Neural cell (in vitro differentiated cells): ENCODE measurements around the gene RBSN. TPM values are rescaled to one million over a fixed set of nuclear protein-coding genes. Genes with fewer than 3 reads are reported as not detected.
A peak's percentile ranks its signal among the peaks of the same experiment; 100 is the strongest.

Experiments used
- H2AFZ ChIP-seq: fragments of 200-600, 300-800 bp; sonication (generic), shearing (Covaris generic); 2 replicates; pipeline ENCODE4 v1.6.0; 2014; ENCODE audit warnings: low read depth, mild to moderate bottlenecking, antibody characterized with exemption, low read length, moderate library complexity
- H3F3A ChIP-seq: fragments of 200-600 bp; shearing (Covaris generic); 2 replicates; pipeline ENCODE4 v1.6.1; 2016; ENCODE audit warnings: mild to moderate bottlenecking, moderate library complexity, mixed read lengths, antibody characterized with exemption, low read length; ENCODE audit not compliant: insufficient read depth, poor library complexity, severe bottlenecking
- H3K27ac ChIP-seq: fragments of 200-600, 300-800 bp; sonication (generic), shearing (Covaris generic); 2 replicates; pipeline ENCODE4 v1.5.1; 2014; ENCODE audit warnings: mild to moderate bottlenecking, low read length, moderate library complexity
- H3K27me3 ChIP-seq: fragments of 300-800, 200-600 bp; sonication (generic), shearing (Covaris generic); 2 replicates; pipeline ENCODE4 v1.6.0; 2014; ENCODE audit warnings: mild to moderate bottlenecking, low read depth, low read length, moderate library complexity; ENCODE audit not compliant: insufficient read depth
- H3K36me3 ChIP-seq: fragments of 300-800, 200-600 bp; sonication (generic), shearing (Covaris generic); 2 replicates; pipeline ENCODE4 v1.5.1; 2014; ENCODE audit warnings: mild to moderate bottlenecking, antibody characterized with exemption, low read length, moderate library complexity; ENCODE audit not compliant: insufficient read depth
- H3K4me2 ChIP-seq: fragments of 300-800, 200-600 bp; sonication (generic), shearing (Covaris generic); 2 replicates; pipeline ENCODE4 v1.6.0; 2014; ENCODE audit warnings: mild to moderate bottlenecking, low read length
- H3K4me3 ChIP-seq: fragments of 300-800, 200-600 bp; sonication (generic), shearing (Covaris generic); 2 replicates; pipeline ENCODE4 v1.5.1; 2014; ENCODE audit warnings: mild to moderate bottlenecking, low read length, moderate library complexity
- H3K79me2 ChIP-seq: fragments of 200-600 bp; shearing (Covaris generic); replicated peaks from 2 replicates; pipeline ENCODE4 v1.6.0; 2014; ENCODE audit warnings: mild to moderate bottlenecking, low read length, moderate library complexity; ENCODE audit not compliant: insufficient read depth
- H3K9ac ChIP-seq: fragments of 300-800, 200-600 bp; sonication (generic), shearing (Covaris generic); 2 replicates; pipeline ENCODE4 v1.6.1; 2016; ENCODE audit warnings: mild to moderate bottlenecking, low read length, mixed read lengths
- H3K9me2 ChIP-seq: fragments of 200-600 bp; shearing (Covaris generic); 2 replicates; pipeline ENCODE4 v1.6.1; 2016; ENCODE audit warnings: mild to moderate bottlenecking, low read length, mixed read lengths; ENCODE audit not compliant: insufficient read depth
- H3K9me3 ChIP-seq: fragments of 200-600, 300-800 bp; sonication (generic), shearing (Covaris generic); 2 replicates; pipeline ENCODE4 v1.6.1; 2016; ENCODE audit warnings: mild to moderate bottlenecking, mixed run types, low read length, moderate library complexity, mixed read lengths
- H4K20me1 ChIP-seq: fragments of 200-600 bp; shearing (Covaris generic); 2 replicates; pipeline ENCODE4 v1.6.1; 2016; ENCODE audit warnings: mild to moderate bottlenecking, mixed run types; ENCODE audit not compliant: insufficient read depth
- EP300 ChIP-seq: fragments of 450-650 bp; conservative IDR thresholded peaks from 2 replicates; pipeline ENCODE4 v1.6.1; 2014; ENCODE audit warnings: antibody characterized with exemption, mild to moderate bottlenecking, moderate library complexity; ENCODE audit not compliant: poor library complexity, severe bottlenecking
- EZH2 ChIP-seq: fragments of 200-600, 300-800 bp; shearing (Covaris generic), sonication (generic); IDR thresholded peaks from 2 replicates; pipeline ENCODE4 v1.6.1; 2014; ENCODE audit warnings: antibody characterized with exemption, low read length, borderline replicate concordance, mild to moderate bottlenecking; ENCODE audit not compliant: insufficient read depth, poor library complexity, severe bottlenecking
- MXI1 ChIP-seq: fragments of 450-650 bp; conservative IDR thresholded peaks from 2 replicates; pipeline ENCODE4 v1.6.1; 2014; ENCODE audit warnings: antibody characterized with exemption, mild to moderate bottlenecking; ENCODE audit not compliant: poor library complexity, severe bottlenecking
- POLR2AphosphoS5 ChIP-seq: IDR thresholded peaks from 2 replicates; pipeline ENCODE4 v1.6.1; 2012
- RAD21 ChIP-seq: fragments of 450-650 bp; conservative IDR thresholded peaks from 2 replicates; pipeline ENCODE4 v1.6.1; 2014; ENCODE audit warnings: antibody characterized with exemption, mild to moderate bottlenecking, moderate library complexity
- SMC3 ChIP-seq: fragments of 450-650 bp; conservative IDR thresholded peaks from 2 replicates; pipeline ENCODE4 v1.6.1; 2014; ENCODE audit warnings: antibody characterized with exemption, mild to moderate bottlenecking, moderate library complexity; ENCODE audit not compliant: poor library complexity
- TAF1 ChIP-seq: IDR thresholded peaks from 2 replicates; pipeline ENCODE4 v1.6.1; 2012; ENCODE audit warnings: low read depth
- polyA plus RNA-seq: library from polyadenylated mRNA; depleted of rRNA; stranded (reverse); fragments of >200 nt; gene quantifications from 2 replicates; pipeline ENCODE4 v1.2.3, GENCODE V29; 2014
- TF ChIP-seq, protein P1 (sequence below): IDR thresholded peaks from 2 replicates; pipeline ENCODE4 v1.6.1; 2012; ENCODE audit warnings: borderline replicate concordance
- TF ChIP-seq, protein P2 (sequence below): fragments of 450-650 bp; IDR thresholded peaks from 2 replicates; pipeline ENCODE4 v1.5.1; 2014; ENCODE audit warnings: antibody characterized with exemption, mild to moderate bottlenecking, moderate library complexity; ENCODE audit not compliant: poor library complexity, severe bottlenecking

Gene RBSN
- polyA plus RNA-seq, 1 donor from 2014 or later = 27.6 TPM

GRCh38 chr3:15063656-15064286 is 35.2 kb downstream of the RBSN start (continued):
- no peak for TF ChIP-seq POLR2AphosphoS5
- TF ChIP-seq TAF1 = no peak
- no peak for TF ChIP-seq MXI1

DNA sequence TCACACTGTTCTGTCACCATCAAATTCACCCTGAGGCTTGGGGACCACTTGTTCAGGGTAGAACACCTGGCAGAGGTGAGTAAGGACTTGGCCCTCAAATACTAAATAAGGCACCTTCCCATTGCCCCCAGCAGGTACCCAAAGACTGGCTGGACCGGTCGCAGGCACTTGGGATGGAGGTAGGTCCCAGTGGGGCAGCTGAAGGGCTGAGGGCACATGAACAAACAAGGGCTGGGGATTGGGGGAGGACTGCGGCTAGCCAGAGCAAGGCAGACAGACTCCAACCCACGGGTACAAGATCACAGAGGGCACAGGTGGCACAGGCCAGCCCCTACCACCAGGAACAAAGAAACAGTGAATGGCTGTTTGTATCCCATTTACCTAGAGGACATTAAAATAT is 35.7 kb downstream of the RBSN start:
- no peaks in the 10 kb centered on the region for H4K20me1 ChIP-seq
- no peak overlapping the region for H2AFZ ChIP-seq
- no peak overlapping the region for H3K4me2 ChIP-seq
- no peaks in the 10 kb centered on the region for H3K9me3 ChIP-seq
- H3K79me2 ChIP-seq = peaks cover 18% of the 10 kb centered on the region
- peak overlapping the region; percentile 99 for H3K4me3 ChIP-seq
- TF ChIP-seq EZH2 (no peak), RAD21 (no peak), EP300 (no peak), TAF1 (no peak), POLR2AphosphoS5 (no peak), MXI1 (no peak), SMC3 (no peak)
- TF ChIP-seq, protein P1, sequence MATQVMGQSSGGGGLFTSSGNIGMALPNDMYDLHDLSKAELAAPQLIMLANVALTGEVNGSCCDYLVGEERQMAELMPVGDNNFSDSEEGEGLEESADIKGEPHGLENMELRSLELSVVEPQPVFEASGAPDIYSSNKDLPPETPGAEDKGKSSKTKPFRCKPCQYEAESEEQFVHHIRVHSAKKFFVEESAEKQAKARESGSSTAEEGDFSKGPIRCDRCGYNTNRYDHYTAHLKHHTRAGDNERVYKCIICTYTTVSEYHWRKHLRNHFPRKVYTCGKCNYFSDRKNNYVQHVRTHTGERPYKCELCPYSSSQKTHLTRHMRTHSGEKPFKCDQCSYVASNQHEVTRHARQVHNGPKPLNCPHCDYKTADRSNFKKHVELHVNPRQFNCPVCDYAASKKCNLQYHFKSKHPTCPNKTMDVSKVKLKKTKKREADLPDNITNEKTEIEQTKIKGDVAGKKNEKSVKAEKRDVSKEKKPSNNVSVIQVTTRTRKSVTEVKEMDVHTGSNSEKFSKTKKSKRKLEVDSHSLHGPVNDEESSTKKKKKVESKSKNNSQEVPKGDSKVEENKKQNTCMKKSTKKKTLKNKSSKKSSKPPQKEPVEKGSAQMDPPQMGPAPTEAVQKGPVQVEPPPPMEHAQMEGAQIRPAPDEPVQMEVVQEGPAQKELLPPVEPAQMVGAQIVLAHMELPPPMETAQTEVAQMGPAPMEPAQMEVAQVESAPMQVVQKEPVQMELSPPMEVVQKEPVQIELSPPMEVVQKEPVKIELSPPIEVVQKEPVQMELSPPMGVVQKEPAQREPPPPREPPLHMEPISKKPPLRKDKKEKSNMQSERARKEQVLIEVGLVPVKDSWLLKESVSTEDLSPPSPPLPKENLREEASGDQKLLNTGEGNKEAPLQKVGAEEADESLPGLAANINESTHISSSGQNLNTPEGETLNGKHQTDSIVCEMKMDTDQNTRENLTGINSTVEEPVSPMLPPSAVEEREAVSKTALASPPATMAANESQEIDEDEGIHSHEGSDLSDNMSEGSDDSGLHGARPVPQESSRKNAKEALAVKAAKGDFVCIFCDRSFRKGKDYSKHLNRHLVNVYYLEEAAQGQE = no peak
- TF ChIP-seq, protein P2, sequence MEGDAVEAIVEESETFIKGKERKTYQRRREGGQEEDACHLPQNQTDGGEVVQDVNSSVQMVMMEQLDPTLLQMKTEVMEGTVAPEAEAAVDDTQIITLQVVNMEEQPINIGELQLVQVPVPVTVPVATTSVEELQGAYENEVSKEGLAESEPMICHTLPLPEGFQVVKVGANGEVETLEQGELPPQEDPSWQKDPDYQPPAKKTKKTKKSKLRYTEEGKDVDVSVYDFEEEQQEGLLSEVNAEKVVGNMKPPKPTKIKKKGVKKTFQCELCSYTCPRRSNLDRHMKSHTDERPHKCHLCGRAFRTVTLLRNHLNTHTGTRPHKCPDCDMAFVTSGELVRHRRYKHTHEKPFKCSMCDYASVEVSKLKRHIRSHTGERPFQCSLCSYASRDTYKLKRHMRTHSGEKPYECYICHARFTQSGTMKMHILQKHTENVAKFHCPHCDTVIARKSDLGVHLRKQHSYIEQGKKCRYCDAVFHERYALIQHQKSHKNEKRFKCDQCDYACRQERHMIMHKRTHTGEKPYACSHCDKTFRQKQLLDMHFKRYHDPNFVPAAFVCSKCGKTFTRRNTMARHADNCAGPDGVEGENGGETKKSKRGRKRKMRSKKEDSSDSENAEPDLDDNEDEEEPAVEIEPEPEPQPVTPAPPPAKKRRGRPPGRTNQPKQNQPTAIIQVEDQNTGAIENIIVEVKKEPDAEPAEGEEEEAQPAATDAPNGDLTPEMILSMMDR = no peak
- no peak overlapping the region for H3K9ac ChIP-seq
- no peaks in the 10 kb centered on the region for H3K9me2 ChIP-seq
- H3F3A ChIP-seq = no peaks in the 10 kb centered on the region
- no peak overlapping the region for H3K27ac ChIP-seq
- no peaks in the 10 kb centered on the region for H3K27me3 ChIP-seq
- H3K36me3 ChIP-seq = peaks cover 4% of the 10 kb centered on the region

- H3K9me2 ChIP-seq = no peaks in the 10 kb centered on the region
- H3K4me3 ChIP-seq = no peak overlapping the region
- no peaks in the 10 kb centered on the region for H3F3A ChIP-seq
- peaks cover 4% of the 10 kb centered on the region for H3K36me3 ChIP-seq
- H3K9me3 ChIP-seq = no peaks in the 10 kb centered on the region
- no peak overlapping the region for H2AFZ ChIP-seq
- H3K9ac ChIP-seq = no peak overlapping the region
- H3K27ac ChIP-seq = no peak overlapping the region
- H3K27me3 ChIP-seq = no peaks in the 10 kb centered on the region
- H3K4me2 ChIP-seq = no peak overlapping the region
- TF ChIP-seq, protein P1 = no peak
- TF ChIP-seq EP300 (no peak), POLR2AphosphoS5 (no peak), RAD21 (no peak), TAF1 (no peak), SMC3 (no peak), MXI1 (no peak)
- TF ChIP-seq, protein P2 = no peak
- peaks cover 18% of the 10 kb centered on the region for H3K79me2 ChIP-seq
- H4K20me1 ChIP-seq = no peaks in the 10 kb centered on the region
These were observed 38.9 kb downstream of the RBSN start for GRCh38 chr3:15060029-15060428.
